Fibroblast of lung (primary cell): Measurements from ENCODE around the gene PACSIN2. TPM values are rescaled to one million over a fixed set of nuclear protein-coding genes. Genes with fewer than 3 reads are reported as not detected.

ENCODE experiments used
- DNase-seq, 2 donors: peaks; one replicate each; pipeline versions ENCODE4 v3.0.0 to v3.0.0-alpha.2; 2010; ENCODE audit warnings: low read depth in 2 of 2
- H2AFZ ChIP-seq: 2 replicates; pipeline ENCODE4 v1.5.1; 2012; ENCODE audit warnings: low read length, control low read depth, inconsistent platforms
- H3K27ac ChIP-seq: 2 replicates; pipeline ENCODE4 v1.5.1; 2011; ENCODE audit warnings: low read length, control low read depth; ENCODE audit not compliant: insufficient read depth
- H3K27me3 ChIP-seq: 2 replicates; pipeline ENCODE4 v1.5.1; 2011; ENCODE audit warnings: mild to moderate bottlenecking, low read length; ENCODE audit not compliant: control insufficient read depth, insufficient read depth
- H3K36me3 ChIP-seq: 2 replicates; pipeline ENCODE4 v1.5.1; 2011; ENCODE audit warnings: low read length; ENCODE audit not compliant: control insufficient read depth, insufficient read depth
- H3K4me1 ChIP-seq: 2 replicates; pipeline ENCODE4 v1.5.1; 2011; ENCODE audit warnings: low read length; ENCODE audit not compliant: control insufficient read depth, insufficient read depth; ENCODE audit errors: extremely low read depth
- H3K4me2 ChIP-seq: 2 replicates; pipeline ENCODE4 v1.5.1; 2011; ENCODE audit warnings: low read length, control low read depth; ENCODE audit not compliant: insufficient read depth; ENCODE audit errors: extremely low read depth
- H3K4me3 ChIP-seq, 4 experiments: fragments of 200-600 bp in 1 of 4; sonication (generic) in 1 of 4; replicated peaks in 1 of 4; 2 replicates each; pipeline ENCODE4 v1.5.1; 2011 to 2016; ENCODE audit warnings: low read length in 4 of 4, low read depth in 3 of 4, mild to moderate bottlenecking in 3 of 4, control low read depth in 2 of 4, inconsistent platforms in 1 of 4, mixed read lengths in 1 of 4; ENCODE audit not compliant: insufficient read depth in 1 of 4; ENCODE audit errors: control extremely low read depth in 1 of 4
- H3K79me2 ChIP-seq: 2 replicates; pipeline ENCODE4 v1.5.1; 2012; ENCODE audit warnings: mild to moderate bottlenecking, low read length, inconsistent platforms; ENCODE audit not compliant: control insufficient read depth, insufficient read depth
- H3K9ac ChIP-seq: 2 replicates; pipeline ENCODE4 v1.5.1; 2011; ENCODE audit warnings: mild to moderate bottlenecking, low read length, control low read depth; ENCODE audit not compliant: insufficient read depth
- H3K9me3 ChIP-seq: 2 replicates; pipeline ENCODE4 v1.5.1; 2012; ENCODE audit warnings: low read depth, low read length; ENCODE audit not compliant: control insufficient read depth, insufficient read depth
- H4K20me1 ChIP-seq: 2 replicates; pipeline ENCODE4 v1.5.1; 2011; ENCODE audit warnings: low read length; ENCODE audit not compliant: control insufficient read depth, insufficient read depth; ENCODE audit errors: extremely low read depth
- EZH2 ChIP-seq: IDR thresholded peaks from 2 replicates; pipeline ENCODE4 v1.5.1; 2012; ENCODE audit warnings: low read length, control low read depth, mild to moderate bottlenecking; ENCODE audit errors: missing control alignments
- polyA plus RNA-seq, 2 donors: library from polyadenylated mRNA; depleted of rRNA in 1 of 2; stranded (reverse) in 1 of 2; unstranded in 1 of 2; fragments of >200 nt; gene quantifications; 2 replicates each; pipeline ENCODE4 v1.2.1, GENCODE V29; 2011 to 2012; ENCODE audit warnings: missing spikeins in 1 of 2
- total RNA-seq: library from RNA; depleted of rRNA; stranded (reverse); fragments of >200 nt; gene quantifications from 2 replicates; pipeline ENCODE4 v1.2.1, GENCODE V29; 2014
- TF ChIP-seq, protein P1 (sequence below), 2 donors: IDR thresholded peaks in 1 of 2; conservative IDR thresholded peaks in 1 of 2; 1 replicate in 1 of 2; 2 replicates in 1 of 2; pipeline ENCODE4 v1.5.1; 2011 to 2012; ENCODE audit warnings: low read length in 2 of 2, control low read depth in 1 of 2, inconsistent platforms in 1 of 2, low read depth in 1 of 2, mild to moderate bottlenecking in 1 of 2

The PACSIN2 gene
- total and polyA plus RNA-seq, 2 donors (not counting 1 experiment from before 2014, with no cell fraction given): 30.1 to 41.4 TPM

DNA sequence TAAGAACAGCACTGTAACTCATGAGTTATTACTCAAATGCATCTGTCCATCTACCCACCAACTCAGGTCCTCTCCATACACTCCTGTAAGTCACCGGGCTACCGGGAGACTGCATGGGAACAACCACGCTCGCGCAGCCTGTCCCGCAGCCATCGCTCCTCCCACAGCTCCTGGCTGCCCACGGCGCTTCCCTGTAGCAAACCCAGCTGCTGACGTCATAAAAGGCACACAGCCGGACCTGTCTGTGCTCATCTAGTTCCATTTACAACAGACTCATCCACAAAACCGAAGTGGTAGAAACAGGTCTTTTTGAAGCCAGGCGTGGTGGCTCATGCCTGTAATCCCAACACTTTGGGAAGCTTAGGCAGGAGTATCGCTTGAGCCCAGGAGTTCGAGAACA is 23.4 kb upstream of the PACSIN2 start:
- H3K27me3 ChIP-seq: no peaks in the 10 kb centered on the region
- no peak for TF ChIP-seq EZH2
- TF ChIP-seq, protein P1, sequence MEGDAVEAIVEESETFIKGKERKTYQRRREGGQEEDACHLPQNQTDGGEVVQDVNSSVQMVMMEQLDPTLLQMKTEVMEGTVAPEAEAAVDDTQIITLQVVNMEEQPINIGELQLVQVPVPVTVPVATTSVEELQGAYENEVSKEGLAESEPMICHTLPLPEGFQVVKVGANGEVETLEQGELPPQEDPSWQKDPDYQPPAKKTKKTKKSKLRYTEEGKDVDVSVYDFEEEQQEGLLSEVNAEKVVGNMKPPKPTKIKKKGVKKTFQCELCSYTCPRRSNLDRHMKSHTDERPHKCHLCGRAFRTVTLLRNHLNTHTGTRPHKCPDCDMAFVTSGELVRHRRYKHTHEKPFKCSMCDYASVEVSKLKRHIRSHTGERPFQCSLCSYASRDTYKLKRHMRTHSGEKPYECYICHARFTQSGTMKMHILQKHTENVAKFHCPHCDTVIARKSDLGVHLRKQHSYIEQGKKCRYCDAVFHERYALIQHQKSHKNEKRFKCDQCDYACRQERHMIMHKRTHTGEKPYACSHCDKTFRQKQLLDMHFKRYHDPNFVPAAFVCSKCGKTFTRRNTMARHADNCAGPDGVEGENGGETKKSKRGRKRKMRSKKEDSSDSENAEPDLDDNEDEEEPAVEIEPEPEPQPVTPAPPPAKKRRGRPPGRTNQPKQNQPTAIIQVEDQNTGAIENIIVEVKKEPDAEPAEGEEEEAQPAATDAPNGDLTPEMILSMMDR (conservative IDR thresholded peaks at IDR 0.05 in 1 of 2, IDR thresholded peaks at IDR 0.05 in 1 of 2; ENCODE audit: low read depth in 1 of 2, low read length in 2 of 2): no peak

DNA sequence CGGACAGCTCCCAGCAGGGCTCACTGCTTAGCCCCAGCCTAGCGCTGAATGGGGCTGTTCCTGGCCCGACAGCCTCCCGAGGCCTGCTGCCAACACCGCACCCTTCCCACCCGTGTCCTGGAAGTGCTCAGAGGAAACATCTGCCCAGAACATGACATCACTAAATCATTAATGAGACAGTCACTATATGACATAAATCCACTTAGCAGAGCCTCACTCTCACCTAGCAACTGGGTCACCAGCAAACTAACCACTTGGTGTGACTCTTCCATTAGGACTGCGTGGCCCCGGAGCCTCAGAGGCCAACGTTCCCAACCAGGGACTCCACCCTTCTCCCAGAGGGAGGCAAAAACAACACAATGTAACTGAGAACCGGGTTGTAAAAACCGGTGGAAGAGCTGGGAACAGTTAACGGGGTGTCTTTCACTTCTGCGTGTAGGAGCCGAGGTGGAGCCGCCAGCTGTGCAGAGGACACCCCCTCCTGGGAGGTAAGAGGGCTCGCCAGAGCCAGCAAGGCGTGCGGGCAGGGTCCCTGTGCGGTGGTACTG is 21.4 kb upstream of the PACSIN2 start:
- Histone ChIP-seq H3K9me3 (no peaks in the 10 kb centered on the region), H3K27me3 (no peaks in the 10 kb centered on the region), H3K9ac (no peak overlapping the region), H3K36me3 (no peaks in the 10 kb centered on the region), H2AFZ (no peak overlapping the region), H3K4me3 (no peak overlapping the region), H3K79me2 (no peaks in the 10 kb centered on the region), H3K4me2 (no peak overlapping the region), H3K27ac (no peak overlapping the region), H4K20me1 (no peaks in the 10 kb centered on the region), H3K4me1 (no peaks in the 10 kb centered on the region)
- peak; percentile 74 to 88 for DNase-seq
- TF ChIP-seq EZH2: no peak
- TF ChIP-seq, protein P1 (conservative IDR thresholded peaks at IDR 0.05 in 1 of 2, IDR thresholded peaks at IDR 0.05 in 1 of 2; ENCODE audit: low read depth in 1 of 2, low read length in 2 of 2): no peak

More for the DNA sequence above, 23.4 kb upstream of the PACSIN2 start:
- H4K20me1 ChIP-seq: no peaks in the 10 kb centered on the region
- no peak overlapping the region for H3K9ac ChIP-seq
- no peak overlapping the region for H3K27ac ChIP-seq
- H3K4me3 ChIP-seq: no peak overlapping the region
- no peaks in the 10 kb centered on the region for H3K79me2 ChIP-seq
- no peaks in the 10 kb centered on the region for H3K9me3 ChIP-seq
- no peak overlapping the region for H2AFZ ChIP-seq
- no peak for DNase-seq
- no peak overlapping the region for H3K4me2 ChIP-seq
- H3K36me3 ChIP-seq: no peaks in the 10 kb centered on the region
- no peaks in the 10 kb centered on the region for H3K4me1 ChIP-seq

DNA sequence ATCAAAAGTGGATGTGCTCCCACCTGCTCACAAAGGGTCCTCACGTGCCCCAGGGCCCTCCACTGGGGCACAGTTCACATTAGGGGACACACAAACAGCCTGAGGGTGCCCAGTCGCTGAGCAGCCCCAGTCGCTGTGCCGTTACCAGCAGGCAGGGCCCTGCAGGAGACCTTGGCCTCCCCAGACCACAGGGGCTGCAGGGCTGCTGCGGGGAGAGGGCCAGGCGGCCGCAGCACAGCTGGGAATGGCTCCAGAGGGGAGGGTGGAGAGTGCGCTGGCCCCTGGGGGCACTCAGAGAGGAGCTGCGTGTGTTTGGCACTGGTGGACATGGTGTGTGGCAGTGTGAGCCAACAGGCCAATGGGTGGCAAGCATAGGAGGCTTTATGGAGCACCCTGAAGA is 20.3 kb upstream of the PACSIN2 start:
- no peaks in the 10 kb centered on the region for H3K36me3 ChIP-seq
- no peaks in the 10 kb centered on the region for H3K4me1 ChIP-seq
- no peaks in the 10 kb centered on the region for H3K9me3 ChIP-seq
- no peaks in the 10 kb centered on the region for H3K27me3 ChIP-seq
- H4K20me1 ChIP-seq: no peaks in the 10 kb centered on the region
- TF ChIP-seq, protein P1 (conservative IDR thresholded peaks at IDR 0.05 in 1 of 2, IDR thresholded peaks at IDR 0.05 in 1 of 2; ENCODE audit: low read depth in 1 of 2, low read length in 2 of 2): no peak
- no peak for TF ChIP-seq EZH2
- no peak overlapping the region for H3K9ac ChIP-seq
- no peak overlapping the region for H3K4me3 ChIP-seq
- H3K4me2 ChIP-seq: no peak overlapping the region
- H3K79me2 ChIP-seq: no peaks in the 10 kb centered on the region
- H2AFZ ChIP-seq: no peak overlapping the region
- DNase-seq: no peak
- H3K27ac ChIP-seq: no peak overlapping the region
